ENCODE results near the gene GMDS.

Gene GMDS

DNA sequence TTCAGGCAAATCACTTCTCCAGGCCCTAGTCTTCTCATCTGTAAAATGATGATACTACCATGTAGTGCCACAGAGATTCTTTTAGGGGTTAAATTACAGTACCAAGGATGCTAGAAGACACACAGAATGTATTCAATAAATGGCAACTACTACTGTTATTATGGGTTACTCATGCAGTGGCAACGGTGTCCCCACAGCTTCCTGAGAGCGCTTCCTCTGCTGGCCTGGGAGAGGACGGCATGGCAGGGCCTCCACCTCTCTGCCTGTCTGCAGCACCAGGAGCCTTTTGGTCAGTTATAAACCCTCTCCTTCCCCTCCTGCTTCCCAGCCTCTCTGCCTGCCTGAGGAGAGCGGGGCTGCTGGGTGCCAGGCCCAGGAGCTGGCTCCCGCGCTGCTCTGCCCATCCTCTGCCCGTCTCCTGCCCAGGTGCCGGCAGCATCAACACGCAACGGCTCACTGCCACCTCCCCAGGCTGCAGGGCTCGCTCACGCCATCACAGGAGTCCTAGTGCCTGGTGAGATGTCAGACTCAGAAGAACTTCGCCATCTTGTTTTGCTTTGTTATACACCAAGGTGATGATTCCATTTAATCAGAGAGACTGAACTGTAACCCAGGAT is 465.0 kb downstream of the GMDS start:
- TF ChIP-seq, protein P1, sequence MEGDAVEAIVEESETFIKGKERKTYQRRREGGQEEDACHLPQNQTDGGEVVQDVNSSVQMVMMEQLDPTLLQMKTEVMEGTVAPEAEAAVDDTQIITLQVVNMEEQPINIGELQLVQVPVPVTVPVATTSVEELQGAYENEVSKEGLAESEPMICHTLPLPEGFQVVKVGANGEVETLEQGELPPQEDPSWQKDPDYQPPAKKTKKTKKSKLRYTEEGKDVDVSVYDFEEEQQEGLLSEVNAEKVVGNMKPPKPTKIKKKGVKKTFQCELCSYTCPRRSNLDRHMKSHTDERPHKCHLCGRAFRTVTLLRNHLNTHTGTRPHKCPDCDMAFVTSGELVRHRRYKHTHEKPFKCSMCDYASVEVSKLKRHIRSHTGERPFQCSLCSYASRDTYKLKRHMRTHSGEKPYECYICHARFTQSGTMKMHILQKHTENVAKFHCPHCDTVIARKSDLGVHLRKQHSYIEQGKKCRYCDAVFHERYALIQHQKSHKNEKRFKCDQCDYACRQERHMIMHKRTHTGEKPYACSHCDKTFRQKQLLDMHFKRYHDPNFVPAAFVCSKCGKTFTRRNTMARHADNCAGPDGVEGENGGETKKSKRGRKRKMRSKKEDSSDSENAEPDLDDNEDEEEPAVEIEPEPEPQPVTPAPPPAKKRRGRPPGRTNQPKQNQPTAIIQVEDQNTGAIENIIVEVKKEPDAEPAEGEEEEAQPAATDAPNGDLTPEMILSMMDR (IDR thresholded peaks at IDR 0.05; ENCODE audit: insufficient read depth, low read depth, low read length, missing control alignments): no peak
- DNase-seq (ENCODE audit: low read depth): no peak
- H3K4me3 ChIP-seq (ENCODE audit: low read depth, low read length): no peak overlapping the region

DNA sequence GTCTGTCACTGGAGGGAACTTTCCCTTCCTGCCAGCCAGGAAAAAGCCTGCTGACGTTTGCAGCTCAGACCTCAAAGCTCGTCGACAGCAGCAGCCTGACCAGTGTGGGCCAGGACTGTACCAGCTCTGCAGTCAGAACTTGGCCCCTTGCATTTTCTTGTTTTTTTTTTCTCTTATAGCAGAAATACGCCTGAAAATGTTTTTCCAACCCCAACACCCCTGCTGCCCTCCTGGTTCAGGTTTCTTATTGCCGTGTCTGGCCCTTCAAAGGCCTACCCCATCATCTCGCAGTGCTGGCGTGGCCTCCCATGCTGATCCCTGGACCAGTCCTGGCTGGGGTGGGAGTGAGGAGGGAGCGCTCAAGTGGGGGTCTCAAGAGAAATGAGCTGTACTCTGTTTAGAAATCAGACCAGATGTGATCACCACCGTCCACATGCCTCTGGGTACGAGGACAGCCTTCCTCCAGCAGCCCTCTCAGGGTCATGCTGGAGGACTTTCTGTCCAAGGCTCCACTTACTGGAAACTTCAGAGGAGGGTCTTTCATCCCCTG is 466.6 kb downstream of the GMDS start:
- TF ChIP-seq, protein P1 (IDR thresholded peaks at IDR 0.05; ENCODE audit: insufficient read depth, low read depth, low read length, missing control alignments): no peak
- DNase-seq (ENCODE audit: low read depth): no peak
- no peak overlapping the region for H3K4me3 ChIP-seq (ENCODE audit: low read depth, low read length)

DNA sequence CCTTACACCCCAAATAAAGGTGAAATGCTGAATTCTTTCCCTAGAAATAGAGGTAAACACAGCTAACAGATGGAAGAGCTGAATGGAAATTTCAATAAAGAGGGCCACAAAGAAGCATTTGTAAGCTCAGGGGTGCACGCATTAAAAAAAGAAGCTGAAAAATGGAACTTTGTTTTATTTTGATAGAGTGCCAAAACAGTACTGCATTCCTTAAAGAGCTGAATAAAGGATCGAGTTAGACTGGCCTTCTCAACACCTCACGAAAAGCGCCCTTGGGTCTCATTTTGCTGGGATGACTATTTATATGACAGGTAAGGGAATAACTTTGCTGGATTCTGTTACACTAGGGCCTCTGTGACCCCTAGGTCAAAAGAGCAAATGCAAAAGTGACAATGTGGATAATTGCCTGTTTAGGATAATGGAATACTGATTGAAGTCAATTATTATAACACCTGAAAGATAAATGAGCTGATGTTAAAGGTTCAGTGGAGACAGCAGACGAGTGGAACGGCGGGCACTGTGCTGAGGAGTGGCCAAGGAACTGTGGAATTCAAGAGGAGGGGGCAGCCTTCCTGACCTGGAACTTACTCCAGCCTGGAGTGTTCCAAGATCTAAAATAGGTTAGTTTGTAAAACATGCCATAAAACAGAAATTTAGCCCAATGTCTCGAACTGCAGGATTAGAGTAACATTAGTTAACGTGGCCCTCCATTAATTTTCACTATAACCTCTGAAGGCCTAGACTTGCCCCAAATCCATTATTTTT is 467.3 kb downstream of the GMDS start:
- DNase-seq (ENCODE audit: low read depth): no peak
- TF ChIP-seq, protein P1 (IDR thresholded peaks at IDR 0.05; ENCODE audit: insufficient read depth, low read depth, low read length, missing control alignments): no peak
- H3K4me3 ChIP-seq (ENCODE audit: low read depth, low read length): no peak overlapping the region

DNA sequence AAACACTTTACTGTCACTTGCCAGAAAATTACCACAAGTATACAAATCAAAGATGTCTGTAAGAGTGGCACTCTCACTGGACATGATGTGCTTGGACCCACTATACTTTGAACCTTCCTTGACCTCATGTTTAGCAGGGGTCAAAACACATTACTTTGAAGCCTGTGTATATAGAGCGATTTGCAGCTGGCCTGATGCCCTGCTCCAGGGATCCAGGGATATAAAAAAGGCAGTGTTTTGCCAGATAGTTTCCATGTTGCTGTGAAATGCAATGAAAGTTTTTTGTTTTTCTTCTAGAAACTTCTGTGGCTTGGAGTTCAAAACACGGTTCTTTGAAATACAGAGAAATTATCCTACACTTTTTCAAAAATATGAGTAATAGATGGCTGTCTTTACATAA is 470.0 kb downstream of the GMDS start:
- no peak overlapping the region for H3K4me3 ChIP-seq (ENCODE audit: low read depth, low read length)
- TF ChIP-seq, protein P1 (IDR thresholded peaks at IDR 0.05; ENCODE audit: insufficient read depth, low read depth, low read length, missing control alignments): no peak
- DNase-seq (ENCODE audit: low read depth): no peak

DNA sequence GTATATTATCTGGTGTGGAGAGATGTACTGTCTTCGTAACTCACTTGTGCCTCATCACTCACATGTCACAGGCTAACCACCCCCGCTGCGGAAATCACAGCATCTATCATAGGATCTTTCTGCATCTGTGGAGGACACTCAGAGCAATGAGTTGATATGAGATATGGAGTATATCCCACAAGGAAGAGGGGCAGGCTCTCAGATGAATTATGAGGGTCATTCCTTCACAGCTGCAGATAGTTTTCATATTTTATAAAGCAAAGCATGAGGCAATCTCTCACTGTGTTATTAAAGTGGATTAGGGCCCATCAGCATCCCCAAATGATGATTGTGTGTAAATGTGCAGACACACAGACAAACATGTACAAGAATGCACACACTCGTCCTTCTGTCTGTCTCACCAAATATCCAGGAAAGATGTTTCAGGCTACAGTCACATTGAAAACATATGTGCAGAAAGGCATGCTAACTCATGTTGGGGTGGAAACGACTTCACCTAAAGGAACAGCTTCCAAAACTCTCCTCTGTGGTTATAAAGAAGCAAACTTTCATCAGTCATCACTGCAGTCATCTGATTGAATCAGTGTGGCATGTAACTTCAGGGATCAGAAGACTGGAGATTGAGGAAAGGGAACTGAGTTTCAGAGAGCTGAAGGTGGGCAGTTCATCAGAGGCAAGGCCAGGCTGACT is 471.0 kb downstream of the GMDS start:
- H3K4me3 ChIP-seq (ENCODE audit: low read depth, low read length): no peak overlapping the region
- TF ChIP-seq, protein P1 (IDR thresholded peaks at IDR 0.05; ENCODE audit: insufficient read depth, low read depth, low read length, missing control alignments): no peak
- no peak for DNase-seq (ENCODE audit: low read depth)

DNA sequence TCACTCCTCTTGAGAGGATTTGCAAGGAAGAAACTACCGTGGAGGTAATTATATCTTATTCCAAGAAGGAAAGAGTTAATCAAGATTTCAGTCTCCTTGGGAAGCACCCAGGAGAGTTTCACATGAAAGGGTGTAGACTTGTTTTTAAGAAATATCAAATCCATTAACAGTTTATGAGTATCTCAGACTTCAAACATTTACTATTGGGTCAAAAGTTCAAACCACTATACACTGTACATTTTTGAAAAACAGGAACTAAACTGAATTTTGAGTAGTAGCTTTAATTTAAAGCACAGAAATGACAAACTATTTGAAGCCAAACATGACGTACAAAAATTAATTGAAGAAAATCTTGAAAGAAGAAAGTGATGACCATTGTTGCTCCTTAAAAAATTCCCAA is 471.7 kb downstream of the GMDS start:
- no peak overlapping the region for H3K4me3 ChIP-seq (ENCODE audit: low read depth, low read length)
- DNase-seq (ENCODE audit: low read depth): no peak
- TF ChIP-seq, protein P1 (IDR thresholded peaks at IDR 0.05; ENCODE audit: insufficient read depth, low read depth, low read length, missing control alignments): no peak
